Testis (tissue), 2 donors: ENCODE data around the gene ISLR.

Experiments
- POLR2A ChIP-seq: fragments of 450-650 bp; IDR thresholded peaks from one replicate; pipeline ENCODE4 v1.6.1; 2017; ENCODE audit warnings: antibody characterized with exemption, mild to moderate bottlenecking, moderate library complexity
- TF ChIP-seq, protein P1 (sequence below), 3 experiments: fragments of 450-650 bp in 2 of 3; fragments of 200-600 bp in 1 of 3; sonication (generic) in 1 of 3; IDR thresholded peaks; one replicate each; pipeline ENCODE4 v1.5.1; 2016 to 2019; ENCODE audit warnings: antibody characterized with exemption in 3 of 3, mild to moderate bottlenecking in 2 of 3, moderate library complexity in 1 of 3

DNA sequence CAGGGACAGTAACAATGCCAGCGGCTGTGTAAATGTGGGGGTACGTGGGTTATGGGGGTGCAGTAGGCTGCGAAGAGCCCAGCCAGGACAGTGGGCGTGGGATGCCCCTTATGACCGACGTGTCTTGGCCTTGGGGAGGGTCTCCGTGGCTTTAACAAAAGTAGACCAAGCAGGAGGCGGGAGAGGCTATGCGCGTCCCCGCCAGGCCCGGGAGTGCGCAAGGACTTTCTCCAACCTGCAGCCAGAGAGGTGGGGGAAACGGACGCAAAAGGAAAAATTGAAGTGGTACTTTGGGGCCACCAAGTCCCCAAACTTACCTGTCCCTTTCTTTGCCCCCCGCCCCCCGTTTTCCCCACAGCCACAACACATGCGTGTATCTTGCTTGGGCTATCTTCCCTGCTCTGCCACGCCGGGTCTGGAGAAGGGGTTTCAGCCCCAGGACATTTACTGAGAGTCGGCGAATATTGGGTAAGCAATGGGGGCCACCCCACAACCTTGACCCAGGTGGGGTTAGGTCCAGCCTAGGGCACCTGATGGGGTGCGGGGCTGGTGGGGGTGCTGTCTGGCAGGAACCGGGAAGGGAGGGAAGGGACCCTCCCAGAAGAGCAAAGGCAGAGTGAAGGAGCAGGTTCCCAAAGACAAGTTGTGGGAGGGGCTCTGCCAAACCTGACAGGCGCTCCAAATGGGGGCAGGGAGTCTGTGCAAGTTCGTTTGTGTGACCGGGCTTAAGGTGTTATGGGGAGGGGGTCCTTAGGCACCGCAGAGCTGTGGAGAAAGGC, 42.5 kb upstream of the ISLR start:
- TF ChIP-seq, protein P1, sequence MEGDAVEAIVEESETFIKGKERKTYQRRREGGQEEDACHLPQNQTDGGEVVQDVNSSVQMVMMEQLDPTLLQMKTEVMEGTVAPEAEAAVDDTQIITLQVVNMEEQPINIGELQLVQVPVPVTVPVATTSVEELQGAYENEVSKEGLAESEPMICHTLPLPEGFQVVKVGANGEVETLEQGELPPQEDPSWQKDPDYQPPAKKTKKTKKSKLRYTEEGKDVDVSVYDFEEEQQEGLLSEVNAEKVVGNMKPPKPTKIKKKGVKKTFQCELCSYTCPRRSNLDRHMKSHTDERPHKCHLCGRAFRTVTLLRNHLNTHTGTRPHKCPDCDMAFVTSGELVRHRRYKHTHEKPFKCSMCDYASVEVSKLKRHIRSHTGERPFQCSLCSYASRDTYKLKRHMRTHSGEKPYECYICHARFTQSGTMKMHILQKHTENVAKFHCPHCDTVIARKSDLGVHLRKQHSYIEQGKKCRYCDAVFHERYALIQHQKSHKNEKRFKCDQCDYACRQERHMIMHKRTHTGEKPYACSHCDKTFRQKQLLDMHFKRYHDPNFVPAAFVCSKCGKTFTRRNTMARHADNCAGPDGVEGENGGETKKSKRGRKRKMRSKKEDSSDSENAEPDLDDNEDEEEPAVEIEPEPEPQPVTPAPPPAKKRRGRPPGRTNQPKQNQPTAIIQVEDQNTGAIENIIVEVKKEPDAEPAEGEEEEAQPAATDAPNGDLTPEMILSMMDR (IDR thresholded peaks at IDR 0.05), result no peak
- no peak for TF ChIP-seq POLR2A
